ENCODE results near the gene HIBCH.
"Not testable (repeated sequence)": the region's sequence is repeated elsewhere in the genome, so short reads cannot be mapped to it uniquely, and the experiment has no call there.

HIBCH gene

DNA sequence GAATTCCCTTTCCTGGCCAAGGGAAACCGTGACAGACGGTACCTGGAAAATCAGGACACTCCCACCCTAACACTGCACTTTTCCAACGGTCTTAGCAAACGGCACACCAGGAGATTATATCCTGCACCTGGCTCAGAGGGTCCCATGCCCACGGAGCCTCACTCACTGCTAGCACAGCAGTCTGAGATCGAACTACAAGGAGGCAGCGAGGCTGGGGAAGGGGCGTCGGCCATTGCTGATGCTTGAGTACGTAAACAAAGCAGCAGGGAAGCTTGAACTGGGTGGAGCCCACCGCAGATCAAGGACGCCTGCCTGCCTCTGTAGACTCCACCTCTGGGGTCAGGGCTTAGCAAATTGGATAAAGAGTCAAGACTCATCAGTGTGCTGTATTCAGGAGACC is 95.6 kb downstream of the HIBCH start:
- not testable (repeated sequence) for DNase-seq

- not testable (repeated sequence) for DNase-seq
These were observed 96.9 kb downstream of the HIBCH start for GRCh38 chr2:190222745-190223144.

DNA sequence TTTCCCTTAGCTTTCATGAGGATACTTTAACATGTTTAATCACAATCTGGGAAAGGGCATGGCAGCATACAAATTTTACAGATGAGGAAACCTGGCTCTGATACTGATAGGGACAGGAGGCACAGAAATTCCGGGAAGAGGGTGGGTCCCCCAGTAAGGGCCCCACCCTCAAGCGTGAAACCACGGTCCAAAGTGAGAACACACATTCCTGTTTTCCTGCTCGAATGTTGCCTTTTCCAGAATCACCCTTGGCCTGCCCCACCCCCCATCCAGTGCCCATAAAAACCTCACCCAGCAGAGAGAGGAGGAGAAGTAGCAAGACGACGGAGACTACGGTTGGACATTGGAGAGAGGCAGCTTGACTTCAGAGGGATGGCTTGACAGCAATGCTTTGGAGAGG is 98.2 kb downstream of the HIBCH start:
- DNase-seq: no peak

- no peak for DNase-seq
These were observed 100.4 kb downstream of the HIBCH start for GRCh38 chr2:190219186-190219585.

- DNase-seq: no peak
These were observed 102.0 kb downstream of the HIBCH start for GRCh38 chr2:190217616-190218015.

DNA sequence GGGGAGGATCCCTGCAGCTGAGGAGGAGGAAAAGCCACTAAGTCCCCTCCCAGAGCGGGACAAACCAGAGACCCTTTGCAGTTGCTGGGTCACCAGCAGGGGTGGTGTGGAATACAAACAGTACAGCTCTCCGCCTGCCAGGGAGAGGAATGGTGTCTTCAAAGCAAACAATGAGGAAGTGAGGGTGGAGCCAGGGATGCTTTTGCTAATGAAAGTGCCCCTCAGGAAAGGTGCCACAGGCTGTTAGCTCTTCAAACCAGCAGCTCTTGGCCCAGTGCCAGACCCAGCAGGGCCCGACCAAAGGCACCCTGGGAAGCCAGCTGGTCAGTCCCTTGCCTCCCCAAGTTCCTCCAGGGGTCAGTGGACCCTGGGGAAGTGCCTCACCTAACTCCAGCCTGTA is 102.8 kb downstream of the HIBCH start:
- peak in 1 of 2 experiments; percentile 46 for DNase-seq

DNA sequence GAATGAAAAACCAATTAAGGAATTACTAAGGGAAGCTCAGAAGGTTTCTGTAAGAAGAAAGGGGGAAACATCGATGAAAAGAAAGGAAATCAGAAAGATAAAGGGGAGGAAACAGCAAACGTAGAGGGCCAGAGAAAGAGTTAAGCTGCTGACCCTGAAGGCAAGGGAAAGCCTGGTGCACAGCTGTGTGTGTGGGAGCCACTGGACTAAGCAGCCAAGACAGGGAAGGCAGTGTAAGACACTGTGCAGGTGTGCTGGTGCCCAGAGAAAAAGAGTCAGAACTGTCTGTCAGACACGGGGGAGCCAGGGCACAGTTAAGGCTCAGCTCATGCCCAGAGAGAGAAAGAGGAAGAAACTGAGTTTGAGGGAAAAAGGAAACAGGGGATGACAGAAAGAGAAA is 104.0 kb downstream of the HIBCH start:
- no peak for DNase-seq

- no peak for DNase-seq
These were observed 105.0 kb downstream of the HIBCH start for GRCh38 chr2:190214426-190215194.

DNA sequence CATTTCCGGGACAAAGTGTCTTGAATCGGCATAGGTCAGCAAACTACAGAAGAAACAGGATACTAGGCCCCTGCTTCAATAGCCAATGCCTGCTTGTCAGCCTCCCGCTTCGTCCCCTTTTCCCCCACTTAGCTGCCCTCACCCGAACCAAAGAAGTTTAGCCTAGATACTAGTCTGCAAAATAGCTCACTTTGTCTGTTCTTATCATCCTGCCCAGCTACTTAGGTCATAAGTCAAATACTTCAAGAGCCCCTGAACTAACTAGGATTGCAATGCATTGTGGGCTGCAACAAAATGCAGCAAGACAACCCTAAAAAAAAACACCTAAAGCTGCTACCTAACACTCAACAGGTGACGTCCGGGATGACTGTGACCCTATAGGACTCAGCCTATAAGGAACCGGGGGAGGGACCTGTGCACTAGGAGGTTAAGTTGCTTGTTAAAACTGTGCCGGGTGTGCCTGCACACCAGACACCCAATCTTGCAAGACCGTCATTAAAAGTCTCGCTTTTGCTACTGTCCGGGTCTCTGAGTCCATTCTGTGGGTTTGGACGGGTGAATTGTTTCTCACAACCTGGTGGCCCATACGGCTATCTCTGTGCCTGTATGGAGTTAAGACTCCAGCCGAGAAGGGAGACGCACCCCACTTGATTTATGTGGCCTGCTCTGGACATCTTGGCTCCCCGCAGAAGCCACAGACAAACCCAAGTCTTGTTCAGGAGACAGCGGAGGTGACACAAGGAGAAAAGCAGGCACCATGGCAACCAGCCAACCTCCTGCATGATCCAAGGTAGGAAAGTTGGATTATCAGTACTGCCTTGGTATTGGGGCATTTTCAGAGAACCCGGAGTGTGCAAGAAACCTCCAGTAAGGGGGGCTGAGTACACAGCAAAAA is 105.9 kb downstream of the HIBCH start:
- no peak for DNase-seq

GRCh38 chr2:190210471-190210870 is 109.2 kb downstream of the HIBCH start:
- no peak for DNase-seq

DNA sequence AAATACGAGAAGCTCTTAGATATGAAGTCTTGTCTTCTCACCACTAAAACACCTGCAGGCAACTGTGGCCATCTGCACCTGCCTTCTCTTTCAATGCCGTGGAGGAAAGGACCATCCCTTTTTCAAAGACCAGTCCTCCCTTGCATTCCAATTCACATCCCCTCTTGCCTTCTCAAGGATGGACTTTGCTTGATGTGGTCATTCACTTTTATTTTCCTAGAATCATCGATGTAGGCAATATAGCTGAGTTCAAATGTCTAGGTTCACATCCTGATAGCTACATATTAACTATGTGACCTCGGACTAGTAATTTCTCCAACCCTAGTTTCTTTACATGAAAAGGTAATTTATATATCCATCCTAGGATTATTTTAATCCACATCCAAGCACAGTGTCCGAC is 110.1 kb downstream of the HIBCH start:
- no peak for DNase-seq

GRCh38 chr2:190207930-190208329 is 111.7 kb downstream of the HIBCH start:
- DNase-seq: no peak

- DNase-seq: no peak
These were observed 114.0 kb downstream of the HIBCH start for GRCh38 chr2:190205657-190206056.

DNA sequence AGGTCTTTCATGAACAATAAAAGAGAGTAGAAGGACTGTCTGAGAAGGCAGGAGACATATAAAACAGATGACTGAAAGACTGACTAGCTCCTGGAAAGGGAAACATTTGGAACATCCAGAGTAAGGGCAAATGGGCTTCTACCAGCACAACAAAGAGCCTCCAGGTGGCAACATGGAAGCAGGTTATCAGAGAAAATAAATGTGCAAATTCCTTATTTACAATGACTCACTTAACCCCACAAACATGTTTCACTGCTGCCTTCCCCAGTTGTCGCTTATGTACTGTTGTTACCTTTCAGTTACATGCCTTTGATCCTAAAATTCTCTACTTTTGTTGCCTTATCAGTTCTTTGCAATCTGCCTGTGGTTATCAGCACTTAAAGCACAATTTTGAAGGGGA is 117.0 kb downstream of the HIBCH start:
- no peak for DNase-seq

- DNase-seq: no peak
These were observed 117.6 kb downstream of the HIBCH start for GRCh38 chr2:190202018-190202417.

- no peak for DNase-seq
These were observed 119.0 kb downstream of the HIBCH start for GRCh38 chr2:190200603-190201002.

GRCh38 chr2:190199530-190199929 is 120.1 kb downstream of the HIBCH start:
- DNase-seq: no peak

DNA sequence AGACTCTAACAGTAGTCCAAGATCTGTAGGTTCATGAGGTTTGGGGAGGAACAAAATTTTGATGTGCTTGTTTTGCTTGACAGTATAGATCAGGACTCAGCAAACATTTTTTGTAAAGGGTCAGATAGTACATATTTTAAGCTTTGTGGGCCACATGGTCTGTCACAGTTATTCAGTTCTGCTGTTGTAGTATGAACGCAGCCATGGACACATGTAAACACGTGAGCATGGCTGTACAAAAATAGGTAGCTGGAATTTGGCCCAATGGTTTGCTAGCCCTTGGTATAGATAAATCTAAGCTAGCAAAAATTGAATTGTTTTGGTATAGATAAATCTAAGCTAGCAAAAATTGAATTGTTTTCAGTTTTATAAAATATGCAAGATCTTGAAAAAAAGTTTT is 120.5 kb downstream of the HIBCH start:
- DNase-seq: no peak

GRCh38 chr2:190197143-190197720 is 122.4 kb downstream of the HIBCH start:
- no peak for DNase-seq

DNA sequence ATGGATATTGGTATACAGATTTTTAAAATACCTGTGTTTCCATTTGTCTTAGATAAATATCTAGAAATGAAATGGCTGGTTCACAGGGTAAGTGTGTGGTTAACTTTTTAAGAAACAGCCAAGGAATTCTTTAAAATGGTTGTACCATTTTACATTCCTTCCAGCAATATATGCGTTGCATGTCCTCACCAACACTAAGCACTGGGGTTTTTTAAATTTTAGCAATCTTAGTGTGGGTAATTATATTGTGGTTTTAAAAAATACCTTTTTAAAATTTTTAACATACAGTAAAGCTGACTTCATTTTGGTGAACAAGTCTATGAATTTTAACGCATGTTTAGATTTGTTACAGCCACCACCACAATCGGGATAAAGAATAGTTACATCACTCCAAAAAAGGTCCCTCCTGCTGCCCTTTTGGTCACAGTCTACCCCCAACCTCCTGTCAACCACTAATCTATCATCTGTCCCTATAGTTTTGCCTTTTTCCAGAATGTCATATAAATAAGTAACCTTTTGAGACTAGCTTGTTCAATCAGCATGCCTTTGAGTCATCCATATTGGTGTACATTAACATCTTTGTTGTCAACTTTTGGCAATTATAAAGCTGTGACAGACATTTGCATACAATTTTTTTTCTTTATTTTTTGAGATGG is 129.0 kb downstream of the HIBCH start:
- no peak for DNase-seq

- DNase-seq: no peak
These were observed 131.3 kb downstream of the HIBCH start for GRCh38 chr2:190188289-190188688.

GRCh38 chr2:190186238-190186637 is 133.4 kb downstream of the HIBCH start:
- DNase-seq: no peak

GRCh38 chr2:190185380-190185779 is 134.2 kb downstream of the HIBCH start:
- no peak for DNase-seq

All from NCI-H446 (cell line).